Astrocyte (in vitro differentiated cells and primary cell): ENCODE results near the gene APLP1. TPM values are rescaled to one million over a fixed set of nuclear protein-coding genes. Genes with fewer than 3 reads are reported as not detected.

ENCODE experiments used
- DNase-seq: peaks from one replicate; pipeline ENCODE4 v3.0.0-alpha.2; 2010; ENCODE audit warnings: low read depth
- FAIRE-seq: peaks from 2 replicates; lab custom pipeline; 2011; peaks lifted over from hg19 to GRCh38; lab: Jason Lieb, UNC
- H2AFZ ChIP-seq: 2 replicates; pipeline ENCODE4 v1.6.0; 2012; ENCODE audit warnings: low read depth, low read length, inconsistent platforms
- H3K27ac ChIP-seq: 2 replicates; pipeline ENCODE4 v1.5.1; 2011; ENCODE audit warnings: low read depth, low read length, inconsistent platforms
- H3K27me3 ChIP-seq: 2 replicates; pipeline ENCODE4 v1.6.0; 2011; ENCODE audit warnings: low read length, inconsistent platforms; ENCODE audit not compliant: insufficient read depth
- H3K36me3 ChIP-seq: 2 replicates; pipeline ENCODE4 v1.5.1; 2011; ENCODE audit warnings: low read length, inconsistent platforms; ENCODE audit not compliant: insufficient read depth
- H3K4me1 ChIP-seq: 2 replicates; pipeline ENCODE4 v1.5.1; 2011; ENCODE audit warnings: low read length, inconsistent platforms; ENCODE audit not compliant: insufficient read depth
- H3K4me2 ChIP-seq: 2 replicates; pipeline ENCODE4 v1.6.0; 2012; ENCODE audit warnings: low read length, inconsistent platforms
- H3K4me3 ChIP-seq: 2 replicates; pipeline ENCODE4 v1.5.1; 2011; ENCODE audit warnings: low read depth, mild to moderate bottlenecking, low read length, inconsistent platforms; ENCODE audit not compliant: insufficient read depth
- H3K79me2 ChIP-seq: 2 replicates; pipeline ENCODE4 v1.6.0; 2012; ENCODE audit warnings: mild to moderate bottlenecking, low read length, inconsistent platforms; ENCODE audit not compliant: insufficient read depth
- H3K9ac ChIP-seq: 2 replicates; pipeline ENCODE4 v1.6.0; 2012; ENCODE audit warnings: mild to moderate bottlenecking, low read length, inconsistent platforms
- H3K9me3 ChIP-seq: 2 replicates; pipeline ENCODE4 v1.5.1; 2012; ENCODE audit warnings: low read depth, mild to moderate bottlenecking, low read length, inconsistent platforms; ENCODE audit not compliant: insufficient read depth
- H4K20me1 ChIP-seq: 2 replicates; pipeline ENCODE4 v1.6.0; 2012; ENCODE audit warnings: low read length, inconsistent platforms; ENCODE audit not compliant: insufficient read depth
- H3K27ac Mint-ChIP-seq: one replicate; pipeline ENCODE4 v1.8.0; 2021; ENCODE audit warnings: mild to moderate bottlenecking, mixed read lengths; ENCODE audit not compliant: unreplicated experiment
- H3K27me3 Mint-ChIP-seq: one replicate; pipeline ENCODE4 v1.8.0; 2021; ENCODE audit warnings: low read depth, mixed read lengths; ENCODE audit not compliant: unreplicated experiment
- H3K36me3 Mint-ChIP-seq: one replicate; pipeline ENCODE4 v1.8.0; 2021; ENCODE audit warnings: low read depth, mixed read lengths; ENCODE audit not compliant: unreplicated experiment
- H3K4me1 Mint-ChIP-seq: one replicate; pipeline ENCODE4 v1.8.0; 2021; ENCODE audit warnings: low read depth, mixed read lengths; ENCODE audit not compliant: unreplicated experiment
- H3K4me3 Mint-ChIP-seq: one replicate; pipeline ENCODE4 v1.8.0; 2021; ENCODE audit warnings: mild to moderate bottlenecking, moderate library complexity, mixed read lengths; ENCODE audit not compliant: unreplicated experiment
- H3K9me3 Mint-ChIP-seq: one replicate; pipeline ENCODE4 v1.8.0; 2021; ENCODE audit warnings: mild to moderate bottlenecking, mixed read lengths; ENCODE audit not compliant: unreplicated experiment
- EZH2 ChIP-seq: IDR thresholded peaks from 2 replicates; pipeline ENCODE4 v1.6.1; 2012; ENCODE audit warnings: mild to moderate bottlenecking, low read length, inconsistent platforms; ENCODE audit not compliant: insufficient read depth
- total RNA-seq: library from RNA; stranded (reverse); gene quantifications from 2 replicates; pipeline ENCODE4 v1.2.1, GENCODE V29; 2021
- TF ChIP-seq, protein P1 (sequence below): IDR thresholded peaks from 2 replicates; pipeline ENCODE4 v1.5.1; 2011; ENCODE audit warnings: low read depth, mild to moderate bottlenecking, inconsistent platforms, low read length, moderate library complexity; ENCODE audit not compliant: insufficient read depth

APLP1 gene
- total RNA-seq, 1 donor from 2014 or later, result 69.4 TPM

DNA sequence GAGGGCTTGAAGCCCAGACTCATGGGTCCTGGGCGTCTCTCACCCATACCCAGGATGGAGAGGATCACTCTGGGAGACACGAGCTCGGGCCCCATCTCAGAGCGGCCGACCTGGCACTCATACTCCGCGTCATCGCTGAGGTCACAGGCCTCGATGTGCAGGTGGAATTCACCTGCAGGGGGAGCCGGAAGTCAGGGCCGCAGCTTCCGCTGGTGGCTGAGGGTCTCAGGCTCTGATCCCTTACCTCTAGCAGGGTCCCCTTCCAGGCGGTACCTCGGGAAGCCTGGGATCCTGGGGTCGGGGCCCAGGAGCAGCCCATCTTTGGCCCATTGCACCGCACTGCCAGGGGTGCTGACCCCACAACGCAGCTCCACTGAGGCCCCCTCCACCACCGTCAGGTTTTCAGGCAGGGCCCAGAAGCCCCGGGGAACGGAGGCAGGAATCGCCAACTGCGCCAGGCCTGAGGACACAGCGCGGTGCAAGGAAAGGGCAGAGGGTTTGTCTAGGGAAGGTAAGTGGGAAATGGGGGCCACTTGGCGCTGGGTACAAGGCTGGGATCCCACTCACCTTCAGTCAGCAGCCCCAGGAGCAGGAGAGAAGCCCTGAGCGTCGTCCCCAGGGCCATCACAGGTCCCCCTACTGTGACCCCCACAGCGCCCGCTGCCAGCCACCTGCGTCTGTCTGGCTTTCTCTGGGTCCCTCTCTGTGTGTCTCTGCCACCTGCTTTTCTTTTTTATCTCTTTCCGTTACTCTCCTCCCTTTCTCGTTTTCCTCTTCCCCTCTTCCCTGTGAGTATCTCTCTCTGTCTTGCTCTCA is 17.0 kb upstream of the APLP1 start:
- Histone ChIP-seq H3K79me2 (no peaks in the 10 kb centered on the region), H3K9ac (no peak overlapping the region), H2AFZ (no peak overlapping the region), H3K9me3 (no peaks in the 10 kb centered on the region), H3K36me3 (no peaks in the 10 kb centered on the region), H3K27ac (no peak overlapping the region), H3K27me3 (peaks cover 27% of the 10 kb centered on the region), H4K20me1 (no peaks in the 10 kb centered on the region), H3K4me2 (no peak overlapping the region), H3K4me1 (no peaks in the 10 kb centered on the region), H3K4me3 (no peak overlapping the region)
- DNase-seq, result no peak
- H3K9me3 Mint-ChIP-seq, result peaks cover 3% of the 10 kb centered on the region
- H3K27me3 Mint-ChIP-seq, result peaks cover 75% of the 10 kb centered on the region
- FAIRE-seq, result no peak
- H3K27ac Mint-ChIP-seq, result no peak overlapping the region
- no peaks in the 10 kb centered on the region for H3K36me3 Mint-ChIP-seq
- peaks cover 4% of the 10 kb centered on the region for H3K4me1 Mint-ChIP-seq
- no peak overlapping the region for H3K4me3 Mint-ChIP-seq
- TF ChIP-seq, protein P1, sequence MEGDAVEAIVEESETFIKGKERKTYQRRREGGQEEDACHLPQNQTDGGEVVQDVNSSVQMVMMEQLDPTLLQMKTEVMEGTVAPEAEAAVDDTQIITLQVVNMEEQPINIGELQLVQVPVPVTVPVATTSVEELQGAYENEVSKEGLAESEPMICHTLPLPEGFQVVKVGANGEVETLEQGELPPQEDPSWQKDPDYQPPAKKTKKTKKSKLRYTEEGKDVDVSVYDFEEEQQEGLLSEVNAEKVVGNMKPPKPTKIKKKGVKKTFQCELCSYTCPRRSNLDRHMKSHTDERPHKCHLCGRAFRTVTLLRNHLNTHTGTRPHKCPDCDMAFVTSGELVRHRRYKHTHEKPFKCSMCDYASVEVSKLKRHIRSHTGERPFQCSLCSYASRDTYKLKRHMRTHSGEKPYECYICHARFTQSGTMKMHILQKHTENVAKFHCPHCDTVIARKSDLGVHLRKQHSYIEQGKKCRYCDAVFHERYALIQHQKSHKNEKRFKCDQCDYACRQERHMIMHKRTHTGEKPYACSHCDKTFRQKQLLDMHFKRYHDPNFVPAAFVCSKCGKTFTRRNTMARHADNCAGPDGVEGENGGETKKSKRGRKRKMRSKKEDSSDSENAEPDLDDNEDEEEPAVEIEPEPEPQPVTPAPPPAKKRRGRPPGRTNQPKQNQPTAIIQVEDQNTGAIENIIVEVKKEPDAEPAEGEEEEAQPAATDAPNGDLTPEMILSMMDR, result no peak
- TF ChIP-seq EZH2, result no peak

DNA sequence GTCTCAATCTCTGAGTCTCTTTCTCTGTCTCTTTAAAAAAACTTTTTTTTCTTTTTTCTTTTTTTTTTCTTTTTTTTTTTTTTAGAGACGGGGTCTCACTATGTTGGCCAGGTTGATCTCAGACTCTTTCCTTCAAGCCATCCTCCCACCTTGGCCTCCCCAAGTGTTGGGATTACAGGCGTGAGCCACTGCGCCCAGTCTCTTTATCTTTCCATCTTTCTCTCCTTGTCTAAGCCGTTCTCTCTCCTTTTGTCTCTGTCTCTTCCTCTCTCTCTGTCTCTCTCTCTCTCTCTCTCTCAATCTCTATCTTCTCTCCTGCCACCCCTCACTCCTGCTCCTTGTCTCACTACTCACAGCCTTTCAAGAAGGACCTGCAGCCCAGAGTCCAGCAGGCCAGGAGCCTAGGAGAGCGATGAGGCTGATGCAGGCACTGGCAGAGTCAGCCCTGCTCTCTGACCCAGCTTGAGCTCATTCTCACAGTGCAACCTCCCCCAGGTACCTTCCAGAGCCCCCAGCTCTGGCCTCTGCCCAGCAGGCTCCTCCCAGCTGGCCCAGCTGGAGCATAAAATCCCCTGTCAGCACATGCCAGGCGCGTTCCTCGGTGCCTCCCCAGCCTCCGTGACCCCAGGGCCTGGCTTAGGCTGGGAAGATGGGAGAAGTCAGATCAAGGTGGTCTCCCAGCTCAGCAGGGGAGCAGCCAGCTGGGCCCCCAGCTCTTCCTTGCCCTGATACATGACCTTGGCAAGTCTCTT is 16.2 kb upstream of the APLP1 start, which contains the start of gene NPHS1:
Gene NPHS1 (minus strand): TSS at position 476 of the 752 bp plus-strand sequence. CDS start 667 bp downstream, outside the sequence.
- Mint-ChIP-seq H3K4me3 (no peak within 1 kb of the TSS), H3K4me1 (no peaks in the 10 kb centered on the region), H3K27me3 (peaks cover 74% of the 10 kb centered on the region), H3K27ac (peak within 1 kb of the TSS; percentile 44), H3K36me3 (no peaks in the 10 kb centered on the region), H3K9me3 (peaks cover 3% of the 10 kb centered on the region)
- no peaks in the 10 kb centered on the region for H4K20me1 ChIP-seq
- peaks cover 31% of the 10 kb centered on the region for H3K27me3 ChIP-seq
- H3K9ac ChIP-seq, result no peak within 1 kb of the TSS
- H3K79me2 ChIP-seq, result no peaks in the 10 kb centered on the region
- no peaks in the 10 kb centered on the region for H3K9me3 ChIP-seq
- TF ChIP-seq EZH2, result no peak
- TF ChIP-seq, protein P1, result no peak
- no peak within 1 kb of the TSS for H3K4me3 ChIP-seq
- H3K4me1 ChIP-seq, result no peaks in the 10 kb centered on the region
- DNase-seq (no peak), FAIRE-seq (no peak)
- no peak within 1 kb of the TSS for H2AFZ ChIP-seq
- H3K36me3 ChIP-seq, result no peaks in the 10 kb centered on the region
- H3K27ac ChIP-seq, result no peak within 1 kb of the TSS
- no peak within 1 kb of the TSS for H3K4me2 ChIP-seq
